HepG2 (cell line): ENCODE measurements around the gene PACS1. TPM values are rescaled to one million over a fixed set of nuclear protein-coding genes. Genes with fewer than 3 reads are reported as not detected.
A peak's percentile ranks its signal among the peaks of the same experiment; 100 is the strongest.

Experiments
- ATF5 ChIP-seq: sonication (generic); formaldehyde crosslinking; IDR thresholded peaks from 2 replicates; pipeline ENCODE4 v1.4.0; 2020; ENCODE audit warnings: mild to moderate bottlenecking, low read depth, missing genetic modification reagents
- CERS6 ChIP-seq: sonication (generic); formaldehyde crosslinking; IDR thresholded peaks from 2 replicates; pipeline ENCODE4 v1.5.0; 2020; ENCODE audit warnings: missing genetic modification reagents
- DMAP1 ChIP-seq: IDR thresholded peaks from 2 replicates; pipeline ENCODE4 v1.6.1; 2016
- DNMT3B ChIP-seq: conservative IDR thresholded peaks from 2 replicates; pipeline ENCODE4 v1.6.1; 2016; ENCODE audit warnings: missing biosample characterization, control low read depth
- ELF1 ChIP-seq: sonication (generic); formaldehyde crosslinking; IDR thresholded peaks from 2 replicates; pipeline ENCODE4 v1.4.0; 2020; ENCODE audit warnings: missing genetic modification reagents
- HBP1 ChIP-seq: IDR thresholded peaks from 2 replicates; pipeline ENCODE4 v1.6.1; 2016; ENCODE audit warnings: low read depth, control low read depth
- PATZ1 ChIP-seq: sonication (generic); formaldehyde crosslinking; IDR thresholded peaks from 2 replicates; pipeline ENCODE4 v1.4.0; 2020; ENCODE audit warnings: missing genetic modification reagents
- RBFOX2 ChIP-seq: fragments of 200-400 bp; formaldehyde crosslinking; IDR thresholded peaks from 2 replicates; pipeline ENCODE4 v1.6.1; 2017; ENCODE audit warnings: low read depth, mild to moderate bottlenecking, low read length
- SP5 ChIP-seq: IDR thresholded peaks from 2 replicates; pipeline ENCODE4 v1.6.1; 2016; ENCODE audit warnings: low read depth, borderline replicate concordance
- TBX3 ChIP-seq: fragments of 450-650 bp; IDR thresholded peaks from 2 replicates; pipeline ENCODE4 v1.6.1; 2017; ENCODE audit warnings: antibody characterized with exemption, mild to moderate bottlenecking, inconsistent platforms, borderline replicate concordance
- TMF1 ChIP-seq: sonication (generic); formaldehyde crosslinking; IDR thresholded peaks from 2 replicates; pipeline ENCODE4 v1.8.1; 2022; ENCODE audit warnings: low read depth, missing genetic modification reagents
- ZBTB33 ChIP-seq: sonication (generic); formaldehyde crosslinking; IDR thresholded peaks from 2 replicates; pipeline ENCODE4 v1.4.0; 2020; ENCODE audit warnings: missing genetic modification reagents
- ZBTB44 ChIP-seq: sonication (generic); formaldehyde crosslinking; IDR thresholded peaks from 2 replicates; pipeline ENCODE4 v1.4.0; 2020; ENCODE audit warnings: missing genetic modification reagents
- ZNF547 ChIP-seq: sonication (generic); formaldehyde crosslinking; IDR thresholded peaks from 2 replicates; pipeline ENCODE4 v1.5.1; 2020; ENCODE audit warnings: mild to moderate bottlenecking, missing genetic modification reagents
- ZNF839 ChIP-seq: sonication (generic); formaldehyde crosslinking; IDR thresholded peaks from 2 replicates; pipeline ENCODE4 v1.4.0; 2020; ENCODE audit warnings: missing genetic modification reagents, mild to moderate bottlenecking, borderline replicate concordance
- ZSCAN20 ChIP-seq: sonication (generic); formaldehyde crosslinking; IDR thresholded peaks from 2 replicates; pipeline ENCODE4 v1.4.0; 2020; ENCODE audit warnings: missing genetic modification reagents, mild to moderate bottlenecking, borderline replicate concordance
- polyA plus RNA-seq, 8 experiments: library from polyadenylated mRNA; depleted of rRNA in 3 of 8; stranded (reverse) in 7 of 8; unstranded in 1 of 8; fragments of >200 nt; fragmentation: Illumina TruSeq in 4 of 8; extraction: Trizol in 4 of 8; gene quantifications; 2 replicates each; pipeline versions ENCODE4 v1.2.1 to v1.2.3, GENCODE V29; 2011 to 2016; ENCODE audit warnings: low read depth in 4 of 8, missing spikeins in 1 of 8, mixed read lengths in 1 of 8; ENCODE audit not compliant: insufficient read depth in 1 of 8
- total RNA-seq, 5 experiments: library from RNA; depleted of rRNA; stranded (reverse); fragments of >200 nt; fragmentation: Illumina TruSeq; extraction: Trizol; gene quantifications; 2 replicates each; pipeline ENCODE4 v1.2.3, GENCODE V29; 2016; ENCODE audit warnings: low read depth in 1 of 5

The PACS1 gene
- total and polyA plus RNA-seq, 2 of the 13 experiments (the other 11 are each of a cell fraction or from before 2014, with no cell fraction given): 7.6 to 8.6 TPM

- peak; percentile 85 for TF ChIP-seq PATZ1 (CRISPR knock-in tag)
- TF ChIP-seq ZBTB33: peak; percentile 68; the same call in 1 of the 2 replicates
- TF ChIP-seq ELF1 (CRISPR knock-in tag): peak; percentile 19; the same call in 1 of the 2 replicates
- no peak for TF ChIP-seq CERS6
- TF ChIP-seq ZSCAN20 (CRISPR knock-in tag): 0 out of 2 replicates have a peak, but pooled peaks have one; percentile 43
- peak; percentile 53; the same call in 1 of the 2 replicates for TF ChIP-seq DMAP1 (CRISPR knock-in tag)
- peak; percentile 85 for TF ChIP-seq RBFOX2
- no peak for TF ChIP-seq ATF5
- no peak for TF ChIP-seq TBX3
- TF ChIP-seq ZBTB44 (CRISPR knock-in tag): no peak
- no peak for TF ChIP-seq ZNF547
- no peak; the same call in 1 of the 2 replicates for TF ChIP-seq SP5
- no peak for TF ChIP-seq ZNF839 (CRISPR knock-in tag)
- no peak; the same call in 1 of the 2 replicates for TF ChIP-seq TMF1 (CRISPR knock-in tag)
- TF ChIP-seq HBP1 (CRISPR knock-in tag): no peak
- TF ChIP-seq DNMT3B (CRISPR knock-in tag): 0 out of 2 replicates have a peak, but pooled peaks have one; percentile 58
These were observed at the start of gene PACS1 (continued) for GRCh38 chr11:66069715-66070603.
